GM21447 (cell line): ENCODE results near the gene FGD4.

Experiments
- ATAC-seq: cut with Tn5 transposase; IDR thresholded peaks from one replicate; pipeline ENCODE4 v1.9.1; 2021; ENCODE audit not compliant: unreplicated experiment

The FGD4 gene

GRCh38 chr12:32454866-32455265 lies 55.5 kb downstream of the FGD4 start:
- ATAC-seq, result no peak

- ATAC-seq, result no peak
Measured at GRCh38 chr12:32455607-32456071, 56.3 kb downstream of the FGD4 start.

- no peak for ATAC-seq
Measured at GRCh38 chr12:32457251-32458025, 58.1 kb downstream of the FGD4 start.

GRCh38 chr12:32460638-32461037 lies 61.3 kb downstream of the FGD4 start:
- ATAC-seq, result no peak

GRCh38 chr12:32462908-32463307 lies 63.5 kb downstream of the FGD4 start:
- ATAC-seq, result no peak

- ATAC-seq, result no peak
Measured at GRCh38 chr12:32466187-32466586, 66.8 kb downstream of the FGD4 start.

GRCh38 chr12:32466986-32467711 lies 67.8 kb downstream of the FGD4 start:
- no peak for ATAC-seq

GRCh38 chr12:32467959-32468863 lies 68.9 kb downstream of the FGD4 start:
- no peak for ATAC-seq

- no peak for ATAC-seq
Measured at GRCh38 chr12:32470936-32471470, 71.6 kb downstream of the FGD4 start.

- ATAC-seq, result no peak
Measured at GRCh38 chr12:32471591-32472001, 72.2 kb downstream of the FGD4 start.

- no peak for ATAC-seq
Measured at GRCh38 chr12:32475724-32476123, 76.4 kb downstream of the FGD4 start.

- no peak for ATAC-seq
Measured at GRCh38 chr12:32476446-32476845, 77.1 kb downstream of the FGD4 start.

- ATAC-seq, result no peak
Measured at GRCh38 chr12:32477714-32478113, 78.4 kb downstream of the FGD4 start.

GRCh38 chr12:32478166-32478565 lies 78.8 kb downstream of the FGD4 start:
- no peak for ATAC-seq

- ATAC-seq, result no peak
Measured at GRCh38 chr12:32478858-32479725, 79.7 kb downstream of the FGD4 start.

- ATAC-seq, result peak; percentile 72
Measured at GRCh38 chr12:32482226-32482625, 82.9 kb downstream of the FGD4 start.

- ATAC-seq, result no peak
Measured at GRCh38 chr12:32483499-32483898, 84.1 kb downstream of the FGD4 start.

GRCh38 chr12:32483993-32484392 lies 84.6 kb downstream of the FGD4 start:
- ATAC-seq, result no peak

- ATAC-seq, result no peak
Measured at GRCh38 chr12:32486158-32486557, 86.8 kb downstream of the FGD4 start.

- no peak for ATAC-seq
Measured at GRCh38 chr12:32488132-32488531, 88.8 kb downstream of the FGD4 start.
